H9 (cell line): ENCODE data around the gene FBXO42. TPM values are rescaled to one million over a fixed set of nuclear protein-coding genes. Genes with fewer than 3 reads are reported as not detected.

ENCODE experiments used
- DNase-seq: peaks from one replicate; pipeline ENCODE4 v3.0.0-alpha.2; 2017
- H2AFZ ChIP-seq: one replicate; pipeline ENCODE4 v1.6.1; 2013; ENCODE audit warnings: mild to moderate bottlenecking, low read length, control low read depth, moderate library complexity
- H2AK5ac ChIP-seq: 2 replicates; pipeline ENCODE4 v1.6.1; 2013; ENCODE audit warnings: low read length, control low read depth, mixed read lengths; ENCODE audit not compliant: insufficient read length
- H2BK120ac ChIP-seq: one replicate; pipeline ENCODE4 v1.6.1; 2013; ENCODE audit warnings: low read depth, mild to moderate bottlenecking, low read length, control low read depth, inconsistent platforms; ENCODE audit not compliant: poor library complexity, severe bottlenecking
- H2BK12ac ChIP-seq: 2 replicates; pipeline ENCODE4 v1.6.1; 2013; ENCODE audit warnings: low read length, control low read depth, mixed read lengths, low read depth; ENCODE audit not compliant: insufficient read length
- H2BK15ac ChIP-seq: 2 replicates; pipeline ENCODE4 v1.6.1; 2013; ENCODE audit warnings: low read depth, low read length, control low read depth
- H2BK20ac ChIP-seq: one replicate; pipeline ENCODE4 v1.6.1; 2013; ENCODE audit warnings: low read depth, mild to moderate bottlenecking, low read length, control low read depth, inconsistent platforms; ENCODE audit not compliant: poor library complexity, severe bottlenecking
- H2BK5ac ChIP-seq: 2 replicates; pipeline ENCODE4 v1.6.1; 2013; ENCODE audit warnings: low read length, control low read depth, mixed read lengths; ENCODE audit not compliant: insufficient read length
- H3K14ac ChIP-seq: 2 replicates; pipeline ENCODE4 v1.6.1; 2013; ENCODE audit warnings: low read length, control low read depth; ENCODE audit not compliant: insufficient read depth
- H3K18ac ChIP-seq: 2 replicates; pipeline ENCODE4 v1.6.1; 2013; ENCODE audit warnings: low read depth, mild to moderate bottlenecking, mixed read lengths, low read length, control low read depth; ENCODE audit not compliant: insufficient read length
- H3K23ac ChIP-seq: 2 replicates; pipeline ENCODE4 v1.6.1; 2013; ENCODE audit warnings: low read length, control low read depth, mixed read lengths, low read depth; ENCODE audit not compliant: insufficient read length
- H3K23me2 ChIP-seq: 2 replicates; pipeline ENCODE4 v1.6.1; 2013; ENCODE audit warnings: low read depth, mild to moderate bottlenecking, mixed read lengths, low read length, control low read depth; ENCODE audit not compliant: insufficient read length, poor library complexity, severe bottlenecking
- H3K27ac ChIP-seq: 2 replicates; pipeline ENCODE4 v1.5.1; 2013; ENCODE audit warnings: low read length, control low read depth, mixed read lengths, low read depth; ENCODE audit not compliant: insufficient read length
- H3K27me3 ChIP-seq: 2 replicates; pipeline ENCODE4 v1.6.1; 2013; ENCODE audit warnings: low read length, control low read depth, inconsistent platforms; ENCODE audit not compliant: insufficient read depth
- H3K4ac ChIP-seq: 2 replicates; pipeline ENCODE4 v1.6.1; 2013; ENCODE audit warnings: low read depth, mild to moderate bottlenecking, control low read depth, inconsistent platforms, low read length, moderate library complexity
- H3K4me1 ChIP-seq: 2 replicates; pipeline ENCODE4 v1.6.1; 2013; ENCODE audit warnings: low read length, control low read depth, inconsistent platforms; ENCODE audit not compliant: insufficient read depth
- H3K4me2 ChIP-seq: 2 replicates; pipeline ENCODE4 v1.6.1; 2013; ENCODE audit warnings: low read length, control low read depth, mixed read lengths; ENCODE audit not compliant: insufficient read length, insufficient read depth
- H3K56ac ChIP-seq: 2 replicates; pipeline ENCODE4 v1.6.1; 2013; ENCODE audit warnings: low read depth, mild to moderate bottlenecking, mixed read lengths, low read length, control low read depth; ENCODE audit not compliant: insufficient read length
- H3K79me1 ChIP-seq: 2 replicates; pipeline ENCODE4 v1.6.1; 2013; ENCODE audit warnings: low read depth, mild to moderate bottlenecking, moderate library complexity, low read length, control low read depth, inconsistent platforms; ENCODE audit not compliant: insufficient read depth, poor library complexity, severe bottlenecking
- H3K79me2 ChIP-seq: 2 replicates; pipeline ENCODE4 v1.6.1; 2013; ENCODE audit warnings: low read length, control low read depth, inconsistent platforms; ENCODE audit not compliant: insufficient read depth
- H3K9ac ChIP-seq: 2 replicates; pipeline ENCODE4 v1.6.1; 2013; ENCODE audit warnings: low read length, control low read depth, mixed read lengths; ENCODE audit not compliant: insufficient read length; ENCODE audit errors: extremely low read depth
- H3K9me3 ChIP-seq: one replicate; pipeline ENCODE4 v1.6.1; 2013; ENCODE audit warnings: low read depth, low read length, inconsistent platforms; ENCODE audit not compliant: control insufficient read depth
- H3T11ph ChIP-seq: one replicate; pipeline ENCODE4 v1.6.1; 2013; ENCODE audit warnings: mild to moderate bottlenecking, low read length, control low read depth, inconsistent platforms
- H4K20me1 ChIP-seq: one replicate; pipeline ENCODE4 v1.6.1; 2013; ENCODE audit not compliant: control insufficient read depth, insufficient read length, insufficient read depth
- H4K5ac ChIP-seq: 2 replicates; pipeline ENCODE4 v1.6.1; 2013; ENCODE audit warnings: low read depth, mild to moderate bottlenecking, mixed read lengths, low read length, control low read depth; ENCODE audit not compliant: insufficient read length
- H4K8ac ChIP-seq: replicated peaks from 2 replicates; pipeline ENCODE4 v1.6.1; 2013; ENCODE audit warnings: low read length, control low read depth, mixed read lengths, low read depth; ENCODE audit not compliant: insufficient read length
- H4K91ac ChIP-seq: 2 replicates; pipeline ENCODE4 v1.6.1; 2013; ENCODE audit warnings: low read depth, mild to moderate bottlenecking, moderate library complexity, mixed read lengths, low read length, control low read depth; ENCODE audit not compliant: insufficient read length
- H3K27ac Mint-ChIP-seq, 3 experiments: 2 replicates in 2 of 3; 3 replicates in 1 of 3; pipeline ENCODE4 v1.8.0; 2020 to 2021; ENCODE audit warnings: mixed read lengths in 3 of 3, mild to moderate bottlenecking in 1 of 3, moderate library complexity in 1 of 3
- H3K27me3 Mint-ChIP-seq: 2 replicates; pipeline ENCODE4 v1.8.0; 2021; ENCODE audit warnings: low read depth, mild to moderate bottlenecking, moderate library complexity, mixed read lengths
- H3K36me3 Mint-ChIP-seq, 3 experiments: 2 replicates in 2 of 3; 3 replicates in 1 of 3; pipeline ENCODE4 v1.8.0; 2020 to 2021; ENCODE audit warnings: low read depth in 3 of 3, mixed read lengths in 3 of 3; ENCODE audit not compliant: insufficient read depth in 1 of 3
- H3K4me1 Mint-ChIP-seq, 2 experiments: 2 replicates each; pipeline ENCODE4 v1.8.0; 2020; ENCODE audit warnings: mixed read lengths in 2 of 2
- H3K4me3 Mint-ChIP-seq, 2 experiments: 2 replicates in 1 of 2; 3 replicates in 1 of 2; pipeline ENCODE4 v1.8.0; 2020 to 2021; ENCODE audit warnings: mild to moderate bottlenecking in 2 of 2, mixed read lengths in 2 of 2, moderate library complexity in 1 of 2
- H3K9me3 Mint-ChIP-seq, 2 experiments: 2 replicates in 1 of 2; 3 replicates in 1 of 2; pipeline ENCODE4 v1.8.0; 2020; ENCODE audit warnings: mild to moderate bottlenecking in 2 of 2, mixed read lengths in 2 of 2, moderate library complexity in 1 of 2
- WGBS: extraction: QIAGEN DNeasy Blood & Tissue Kit; methylation state at CpG from one replicate; pipeline ENCODE4 v1.1.7; 2013; ENCODE audit warnings: missing lambda C conversion rate, low lambda C conversion rate, mixed read lengths; ENCODE audit not compliant: insufficient read length; ENCODE audit errors: extremely low coverage; 5-methylcytosine and 5-hydroxymethylcytosine counted together
- total RNA-seq: library from RNA; stranded (reverse); gene quantifications from 2 replicates; pipeline ENCODE4 v1.2.1, GENCODE V29; 2021
- TF ChIP-seq, protein P1 (sequence below): fragments of 200-600 bp; sonication (generic); conservative IDR thresholded peaks from 3 replicates; pipeline ENCODE4 v1.8.0; 2021; ENCODE audit warnings: antibody characterized with exemption, mild to moderate bottlenecking

FBXO42 gene
- total RNA-seq, 1 experiment from 2014 or later = 17.4 TPM

DNA sequence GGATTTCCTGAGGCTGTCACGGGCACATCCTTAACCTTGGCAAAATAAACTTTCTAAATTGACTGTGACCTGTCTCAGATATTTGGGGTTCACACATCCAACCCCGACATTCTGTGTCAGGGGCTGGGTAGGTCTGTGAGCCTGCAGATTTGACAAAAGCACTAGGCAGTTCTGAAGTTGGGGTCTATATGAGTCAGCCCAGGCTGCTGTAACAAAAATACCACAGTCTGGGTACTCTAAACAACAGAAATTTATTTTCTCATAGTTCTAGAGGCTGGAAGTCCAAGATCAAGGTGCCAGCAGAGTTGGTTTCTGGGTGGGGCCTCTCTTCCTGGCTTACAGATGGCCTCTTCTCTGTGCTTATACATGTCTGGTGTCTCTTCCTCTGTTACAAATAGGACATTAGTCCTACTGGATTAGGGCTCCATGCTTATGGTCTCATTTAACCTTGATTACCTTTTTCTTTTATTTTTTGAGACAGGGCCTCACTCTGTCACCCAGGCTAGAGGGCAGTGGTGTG lies 112.2 kb downstream of the FBXO42 start:
- no peak overlapping the region for H3K4ac ChIP-seq
- H2BK15ac ChIP-seq = no peak overlapping the region
- no peak for DNase-seq
- TF ChIP-seq, protein P1, sequence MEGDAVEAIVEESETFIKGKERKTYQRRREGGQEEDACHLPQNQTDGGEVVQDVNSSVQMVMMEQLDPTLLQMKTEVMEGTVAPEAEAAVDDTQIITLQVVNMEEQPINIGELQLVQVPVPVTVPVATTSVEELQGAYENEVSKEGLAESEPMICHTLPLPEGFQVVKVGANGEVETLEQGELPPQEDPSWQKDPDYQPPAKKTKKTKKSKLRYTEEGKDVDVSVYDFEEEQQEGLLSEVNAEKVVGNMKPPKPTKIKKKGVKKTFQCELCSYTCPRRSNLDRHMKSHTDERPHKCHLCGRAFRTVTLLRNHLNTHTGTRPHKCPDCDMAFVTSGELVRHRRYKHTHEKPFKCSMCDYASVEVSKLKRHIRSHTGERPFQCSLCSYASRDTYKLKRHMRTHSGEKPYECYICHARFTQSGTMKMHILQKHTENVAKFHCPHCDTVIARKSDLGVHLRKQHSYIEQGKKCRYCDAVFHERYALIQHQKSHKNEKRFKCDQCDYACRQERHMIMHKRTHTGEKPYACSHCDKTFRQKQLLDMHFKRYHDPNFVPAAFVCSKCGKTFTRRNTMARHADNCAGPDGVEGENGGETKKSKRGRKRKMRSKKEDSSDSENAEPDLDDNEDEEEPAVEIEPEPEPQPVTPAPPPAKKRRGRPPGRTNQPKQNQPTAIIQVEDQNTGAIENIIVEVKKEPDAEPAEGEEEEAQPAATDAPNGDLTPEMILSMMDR = no peak
- H3K18ac ChIP-seq = no peak overlapping the region
- H3T11ph ChIP-seq = no peak overlapping the region
- H3K27me3 Mint-ChIP-seq = peaks cover 4% of the 10 kb centered on the region; the same call in 1 of the 2 replicates
- peaks cover 6% of the 10 kb centered on the region for H3K23me2 ChIP-seq
- H4K91ac ChIP-seq = no peak overlapping the region
- no peak overlapping the region for H2BK20ac ChIP-seq
- H3K9me3 ChIP-seq = no peaks in the 10 kb centered on the region
- H3K79me2 ChIP-seq = no peaks in the 10 kb centered on the region
- H3K4me2 ChIP-seq = no peak overlapping the region
- no peaks in the 10 kb centered on the region for H3K36me3 Mint-ChIP-seq
- WGBS = no CpG with 5 or more reads among the region's 2 CpGs
- no peak overlapping the region for H2AFZ ChIP-seq
- no peaks in the 10 kb centered on the region for H3K27me3 ChIP-seq
- no peaks in the 10 kb centered on the region for H4K20me1 ChIP-seq
- H2BK12ac ChIP-seq = no peak overlapping the region
- no peaks in the 10 kb centered on the region; a peak in 2 of 5 replicates for H3K9me3 Mint-ChIP-seq
- no peak overlapping the region for H3K56ac ChIP-seq
- H3K9ac ChIP-seq = no peak overlapping the region
- H4K8ac ChIP-seq = no peak overlapping the region
- no peak overlapping the region for H3K4me3 Mint-ChIP-seq
- H3K79me1 ChIP-seq = no peaks in the 10 kb centered on the region
- H2BK5ac ChIP-seq = no peak overlapping the region
- H2AK5ac ChIP-seq = no peak overlapping the region
- peak overlapping the region in 1 of 3 experiments; percentile 62; a peak in 1 of 7 replicates for H3K27ac Mint-ChIP-seq
- H3K27ac ChIP-seq = no peak overlapping the region
- no peak overlapping the region for H3K23ac ChIP-seq
- H3K4me1 Mint-ChIP-seq = peaks cover 10 to 21% of the 10 kb centered on the region in 2 experiments
- no peak overlapping the region for H4K5ac ChIP-seq
- H3K4me1 ChIP-seq = 0 out of 2 replicates have a peak, but pooled peaks cover 5% of the 10 kb centered on the region
- no peak overlapping the region for H2BK120ac ChIP-seq
- no peak overlapping the region for H3K14ac ChIP-seq
